ENCODE results near the gene DNER. TPM values are rescaled to one million over a fixed set of nuclear protein-coding genes. Genes with fewer than 3 reads are reported as not detected.
A peak's percentile ranks its signal among the peaks of the same experiment; 100 is the strongest.

Gene DNER
- total RNA-seq, 1 experiment from 2014 or later, result 2.9 TPM

- Histone ChIP-seq H3K9ac (ENCODE audit: low read length) (no peak overlapping the region), H3K9me3 (ENCODE audit: control insufficient read depth in 1 of 2, insufficient read depth in 1 of 2, low read depth in 1 of 2, low read length in 2 of 2) (no peaks in the 10 kb centered on the region), H4K20me1 (ENCODE audit: insufficient read depth) (no peaks in the 10 kb centered on the region), H3K4me3 (replicated peaks in 1 of 2; ENCODE audit: low read depth in 1 of 2, low read length in 2 of 2) (no peak overlapping the region), H3K27ac (ENCODE audit: low read depth, low read length) (no peak overlapping the region), H3K27me3 (ENCODE audit: insufficient read depth, low read length) (no peaks in the 10 kb centered on the region; the same call in 1 of the 2 replicates), H3K4me2 (ENCODE audit: low read length) (no peak overlapping the region), H3K79me2 (ENCODE audit: insufficient read depth, low read length) (no peaks in the 10 kb centered on the region), H3K36me3 (ENCODE audit: control insufficient read depth in 1 of 2, insufficient read depth in 2 of 2, low read length in 2 of 2) (no peaks in the 10 kb centered on the region), H3K4me1 (ENCODE audit: control insufficient read depth in 1 of 2, insufficient read depth in 2 of 2, low read length in 2 of 2) (peaks cover 4 to 12% of the 10 kb centered on the region in 2 experiments; a peak in 3 of 4 replicates), H3K9me2 (ENCODE audit: insufficient read depth) (no peaks in the 10 kb centered on the region), H2AFZ (ENCODE audit: low read depth, low read length, poor library complexity, severe bottlenecking) (no peak overlapping the region)
- no peak for ATAC-seq
- ChIA-PET POLR2A (no interaction called here), CTCF (no interaction called here), RAD21 (ENCODE audit: low non-redundant PET in 1 of 2, low total read pairs in 2 of 2, uncharacterized antibody in 2 of 2, unreplicated experiment in 2 of 2) (no interaction called here)
- DNase-seq (ENCODE audit: low read depth, low spot score), result no peak
- intact Hi-C loops (cut with micrococcal nuclease), result no loop called here
- no TSS peak for BruUV-seq (replicated peaks)
- TF ChIP-seq EGR1 (IDR thresholded peaks at IDR 0.05; ENCODE audit: low read depth), result no peak
Measured at GRCh38 chr2:229646186-229646723, 68.1 kb downstream of the DNER start.

GRCh38 chr2:229642371-229642770, 72.0 kb downstream of the DNER start:
- Histone ChIP-seq H3K36me3 (ENCODE audit: control insufficient read depth in 1 of 2, insufficient read depth in 2 of 2, low read length in 2 of 2) (no peaks in the 10 kb centered on the region), H3K4me2 (ENCODE audit: low read length) (peak overlapping the region; percentile 42), H3K4me1 (ENCODE audit: control insufficient read depth in 1 of 2, insufficient read depth in 2 of 2, low read length in 2 of 2) (peaks cover 4 to 12% of the 10 kb centered on the region in 2 experiments; a peak in 3 of 4 replicates), H3K27me3 (ENCODE audit: insufficient read depth, low read length) (no peaks in the 10 kb centered on the region), H2AFZ (ENCODE audit: low read depth, low read length, poor library complexity, severe bottlenecking) (peak overlapping the region; percentile 81), H3K9me2 (ENCODE audit: insufficient read depth) (no peaks in the 10 kb centered on the region), H3K79me2 (ENCODE audit: insufficient read depth, low read length) (no peaks in the 10 kb centered on the region), H3K9me3 (ENCODE audit: control insufficient read depth in 1 of 2, insufficient read depth in 1 of 2, low read depth in 1 of 2, low read length in 2 of 2) (no peaks in the 10 kb centered on the region), H3K9ac (ENCODE audit: low read length) (no peak overlapping the region), H4K20me1 (ENCODE audit: insufficient read depth) (no peaks in the 10 kb centered on the region), H3K27ac (ENCODE audit: low read depth, low read length) (no peak overlapping the region), H3K4me3 (replicated peaks in 1 of 2; ENCODE audit: low read depth in 1 of 2, low read length in 2 of 2) (no peak overlapping the region)
- ATAC-seq (peak; percentile 84), DNase-seq (ENCODE audit: low read depth, low spot score) (peak; percentile 23)
- ChIA-PET RAD21 (ENCODE audit: low non-redundant PET in 1 of 2, low total read pairs in 2 of 2, uncharacterized antibody in 2 of 2, unreplicated experiment in 2 of 2) (no interaction called here), POLR2A (no interaction called here), CTCF (interaction anchor here (1.4 kb wide), 1 partner anchor 211 kb away, joined by 3 read pairs; no protein-coding TSS in a partner anchor)
- intact Hi-C loops (cut with micrococcal nuclease), result no loop called here
- no TSS peak for BruUV-seq (replicated peaks)
- TF ChIP-seq RAD21 (IDR thresholded peaks at IDR 0.05; ENCODE audit: low read depth) (no peak), ZFX (IDR thresholded peaks at IDR 0.05) (no peak), CTCF (IDR thresholded peaks at IDR 0.05 in 2 of 3, conservative IDR thresholded peaks at IDR 0.05 in 1 of 3; ENCODE audit: borderline replicate concordance in 1 of 3, insufficient read depth in 1 of 3, low read depth in 2 of 3, low read length in 2 of 3) (no peak), ZNF274 (IDR thresholded peaks at IDR 0.05; ENCODE audit: low read depth, low read length) (no peak), CEBPB (IDR thresholded peaks at IDR 0.05; ENCODE audit: low read depth) (peak; percentile 44; the same call in 1 of the 2 replicates), EZH2phosphoT487 (IDR thresholded peaks at IDR 0.05; ENCODE audit: borderline replicate concordance) (no peak), ELF1 (IDR thresholded peaks at IDR 0.05; ENCODE audit: borderline replicate concordance, low read depth) (peak; percentile 26; the same call in 1 of the 2 replicates), JUND (IDR thresholded peaks at IDR 0.05) (peak; percentile 45; the same call in 1 of the 2 replicates), EGR1 (IDR thresholded peaks at IDR 0.05; ENCODE audit: low read depth) (no peak), MAX (IDR thresholded peaks at IDR 0.05) (peak; percentile 51; the same call in 1 of the 2 replicates), POLR2AphosphoS5 (IDR thresholded peaks at IDR 0.05; ENCODE audit: low read depth, low read length) (no peak), ZBTB33 (IDR thresholded peaks at IDR 0.05; ENCODE audit: extremely low read depth, insufficient replicate concordance, low read length) (no peak), EZH2 (IDR thresholded peaks at IDR 0.05) (no peak), SRF (IDR thresholded peaks at IDR 0.05; ENCODE audit: low read depth) (peak; percentile 13; the same call in 1 of the 2 replicates)

Data from HCT116 (cell line).